Measurements from ENCODE around the gene PUS3.
A peak's percentile ranks its signal among the peaks of the same experiment; 100 is the strongest.

The PUS3 gene

DNA sequence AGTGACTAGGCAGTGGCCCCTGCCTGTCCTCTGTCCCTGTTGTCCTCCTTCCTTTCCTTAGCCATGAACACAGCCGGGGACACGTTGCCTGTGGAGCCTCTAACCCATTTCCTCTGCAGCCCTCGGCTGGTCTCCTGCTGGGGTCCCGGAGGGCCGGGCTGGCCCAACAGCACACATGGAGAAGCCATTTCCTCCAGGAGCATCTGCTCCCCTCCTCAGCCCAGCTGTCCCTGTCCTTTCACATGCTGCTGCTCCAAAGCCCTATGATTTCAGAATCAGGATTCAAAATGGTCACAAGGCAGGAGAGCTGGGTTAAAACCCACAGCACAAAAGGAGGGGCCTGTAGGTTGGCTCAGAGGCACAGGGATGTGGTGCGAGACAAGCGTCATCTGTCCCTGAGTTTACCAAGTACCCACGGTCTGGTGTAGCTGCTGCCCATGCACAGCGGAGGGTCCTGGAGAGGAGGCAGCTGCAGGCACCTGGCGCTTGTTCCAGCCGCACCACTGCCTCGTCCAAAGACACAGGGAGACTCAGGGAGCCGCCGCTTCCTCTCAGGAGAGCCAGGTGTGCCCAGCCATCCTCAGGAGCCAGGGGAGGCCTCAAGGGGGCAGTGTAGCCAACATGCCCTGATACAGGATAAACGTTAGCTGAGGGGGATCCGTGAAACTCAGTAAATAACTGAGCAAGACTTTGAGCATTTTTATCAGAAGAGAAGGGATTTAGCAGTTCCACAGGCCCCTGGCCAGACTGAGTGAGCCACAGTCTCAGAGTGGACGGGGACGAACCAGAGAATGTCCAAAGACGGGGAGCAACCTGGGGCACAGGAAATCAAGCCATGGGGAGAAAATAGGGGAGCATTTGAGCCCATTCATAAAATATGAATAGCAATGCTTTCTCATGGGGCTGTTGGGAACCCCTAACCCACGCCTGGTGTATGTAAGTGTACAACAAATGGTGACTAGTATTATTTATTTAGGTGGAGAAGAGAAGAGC, 38.9 kb upstream of the PUS3 start:
- DNase-seq (ENCODE audit: low spot score): peak; percentile 7

- DNase-seq (ENCODE audit: low spot score): no peak
These were observed 38.2 kb upstream of the PUS3 start for GRCh38 chr11:125941267-125941618.

GRCh38 chr11:125940145-125940544, 37.1 kb upstream of the PUS3 start:
- no peak for DNase-seq (ENCODE audit: low spot score)

DNA sequence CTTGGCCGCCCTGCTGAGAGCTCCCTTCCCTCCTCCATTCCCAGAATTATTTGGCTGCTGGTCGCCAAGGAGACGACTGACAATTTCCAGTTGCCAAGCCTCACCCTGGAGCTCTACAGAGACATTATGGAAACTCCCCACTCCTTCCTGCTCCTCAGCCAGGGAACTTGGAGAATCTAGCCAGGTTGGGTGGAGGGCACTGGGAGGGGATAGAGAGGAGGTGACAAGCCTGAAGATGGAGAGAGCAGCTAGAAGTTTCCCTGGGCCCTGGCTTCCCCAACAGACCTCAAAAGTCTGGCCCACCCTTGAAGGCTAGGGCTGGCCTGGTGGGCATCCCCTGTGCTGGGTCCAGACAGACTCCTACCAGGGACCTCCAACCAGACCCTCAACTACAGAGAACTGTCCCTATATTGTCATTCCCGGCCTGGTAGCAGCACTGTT, 36.1 kb upstream of the PUS3 start:
- DNase-seq (ENCODE audit: low spot score): no peak

GRCh38 chr11:125938418-125938817, 35.4 kb upstream of the PUS3 start:
- no peak for DNase-seq (ENCODE audit: low spot score)

DNA sequence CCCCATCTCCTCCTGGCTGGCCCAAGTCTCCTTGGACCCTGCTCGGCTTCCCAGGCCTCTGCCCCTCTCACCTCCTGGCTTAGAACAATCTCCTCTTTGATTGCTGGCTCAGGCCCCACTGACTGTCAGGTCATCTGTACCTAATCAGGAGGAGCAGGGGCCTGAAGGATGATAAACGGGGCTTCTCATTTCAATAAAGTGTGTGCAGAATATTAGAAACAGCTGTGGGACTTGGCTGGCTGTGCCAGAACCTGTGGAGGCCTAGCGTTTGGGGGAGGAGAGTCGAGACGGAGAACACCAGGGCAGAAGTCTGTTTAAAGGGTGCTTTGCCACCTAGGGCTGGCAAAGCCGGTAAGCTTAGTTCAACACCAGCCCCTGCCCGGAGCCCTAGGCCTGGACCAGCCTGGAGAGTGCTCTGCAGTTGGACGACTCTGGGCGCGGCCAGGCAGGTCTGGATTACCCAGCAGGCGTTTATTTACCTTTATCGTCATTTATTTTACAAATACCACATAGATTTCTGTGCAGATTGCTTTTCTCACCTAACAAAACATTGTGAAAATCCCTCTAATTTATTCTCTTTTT, 32.7 kb upstream of the PUS3 start:
- DNase-seq (ENCODE audit: low spot score): no peak

- no peak for DNase-seq (ENCODE audit: low spot score)
These were observed 32.0 kb upstream of the PUS3 start for GRCh38 chr11:125935056-125935455.

DNA sequence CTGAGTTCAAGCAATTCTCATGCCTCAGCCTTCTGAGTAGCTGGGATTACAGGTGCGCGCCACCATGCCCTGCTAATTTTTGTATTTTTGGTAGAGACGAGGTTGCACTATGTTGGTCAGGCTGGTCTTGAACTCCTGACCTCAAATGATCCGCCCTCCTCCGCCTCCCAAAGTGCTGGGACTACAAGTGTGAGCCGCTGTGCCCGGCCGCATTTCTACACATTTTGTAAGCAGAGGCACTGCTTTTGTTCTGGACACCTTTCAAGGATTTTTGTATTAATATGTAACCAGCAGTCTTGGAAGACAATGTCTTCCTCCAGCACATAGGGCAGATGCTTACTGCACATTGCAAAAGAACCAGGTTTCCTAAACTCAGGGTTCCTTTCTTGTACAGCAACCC, 31.5 kb upstream of the PUS3 start:
- DNase-seq (ENCODE audit: low spot score): no peak

DNA sequence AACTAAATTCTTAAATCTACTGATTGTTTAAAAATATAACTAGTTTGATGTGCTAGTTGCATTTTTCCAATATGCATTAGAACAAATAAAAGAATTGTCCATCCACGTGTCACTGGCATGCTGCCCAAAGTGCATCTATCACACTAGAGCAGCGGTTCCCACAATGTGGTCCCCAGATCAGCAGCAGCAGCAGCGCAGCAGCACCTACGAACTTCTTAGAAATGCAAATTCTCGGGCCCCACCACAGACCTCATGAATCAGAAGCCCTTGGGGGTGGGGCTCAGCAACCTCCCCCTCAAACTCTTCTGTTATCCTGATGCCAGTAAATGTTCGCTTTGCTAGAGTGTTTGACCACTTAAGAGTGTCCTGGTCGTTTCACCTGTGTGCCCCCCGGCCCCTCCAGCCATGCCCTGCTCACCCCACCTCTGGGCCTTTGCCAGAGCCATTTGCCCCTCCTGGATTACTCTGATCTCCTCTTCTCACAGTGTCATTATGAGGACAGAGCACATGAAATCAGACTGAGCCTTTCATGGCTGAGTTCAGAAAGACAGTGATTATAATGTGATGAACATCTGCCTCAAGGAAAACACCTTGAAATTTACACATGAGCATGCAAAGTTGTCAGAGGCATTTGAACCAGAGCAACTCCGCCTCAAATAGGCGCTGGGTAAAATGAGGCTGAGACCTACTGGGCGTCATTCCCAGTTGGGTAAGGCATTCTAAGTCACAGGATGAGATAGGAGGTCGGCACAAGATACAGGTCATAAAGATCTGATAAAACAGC, 30.2 kb upstream of the PUS3 start:
- no peak for DNase-seq (ENCODE audit: low spot score)

GRCh38 chr11:125932301-125932700, 29.3 kb upstream of the PUS3 start:
- DNase-seq (ENCODE audit: low spot score): no peak

- no peak for DNase-seq (ENCODE audit: low spot score)
These were observed 28.7 kb upstream of the PUS3 start for GRCh38 chr11:125931668-125932067.

- DNase-seq (ENCODE audit: low spot score): no peak
These were observed 28.1 kb upstream of the PUS3 start for GRCh38 chr11:125931116-125931515.

- DNase-seq (ENCODE audit: low spot score): no peak
These were observed 27.1 kb upstream of the PUS3 start for GRCh38 chr11:125930076-125930450.

- no peak for DNase-seq (ENCODE audit: low spot score)
These were observed 26.6 kb upstream of the PUS3 start for GRCh38 chr11:125929445-125930075.

- no peak for DNase-seq (ENCODE audit: low spot score)
These were observed 23.7 kb upstream of the PUS3 start for GRCh38 chr11:125926682-125927081.

DNA sequence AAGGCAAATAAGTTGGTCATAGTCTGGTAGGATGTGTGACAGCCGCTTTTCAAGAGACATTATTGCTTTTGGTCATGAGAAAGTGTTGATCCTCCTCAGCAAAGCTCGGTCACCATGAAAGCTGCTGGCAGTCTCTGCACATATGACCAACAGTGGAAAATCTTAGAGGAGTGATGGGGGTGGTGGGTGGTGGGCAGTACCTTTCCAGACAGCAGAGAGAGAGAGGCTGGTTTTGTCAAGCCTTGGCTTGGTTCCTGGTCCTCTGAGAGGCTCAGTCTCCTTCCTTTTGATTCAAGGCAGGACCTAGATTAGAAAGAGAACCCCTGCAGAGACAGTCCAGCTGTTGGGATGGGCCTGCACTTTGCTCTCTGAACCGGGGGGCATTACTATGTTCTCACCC, 22.8 kb upstream of the PUS3 start:
- no peak for DNase-seq (ENCODE audit: low spot score)

- DNase-seq (ENCODE audit: low spot score): no peak
These were observed 22.3 kb upstream of the PUS3 start for GRCh38 chr11:125925247-125925740.

DNA sequence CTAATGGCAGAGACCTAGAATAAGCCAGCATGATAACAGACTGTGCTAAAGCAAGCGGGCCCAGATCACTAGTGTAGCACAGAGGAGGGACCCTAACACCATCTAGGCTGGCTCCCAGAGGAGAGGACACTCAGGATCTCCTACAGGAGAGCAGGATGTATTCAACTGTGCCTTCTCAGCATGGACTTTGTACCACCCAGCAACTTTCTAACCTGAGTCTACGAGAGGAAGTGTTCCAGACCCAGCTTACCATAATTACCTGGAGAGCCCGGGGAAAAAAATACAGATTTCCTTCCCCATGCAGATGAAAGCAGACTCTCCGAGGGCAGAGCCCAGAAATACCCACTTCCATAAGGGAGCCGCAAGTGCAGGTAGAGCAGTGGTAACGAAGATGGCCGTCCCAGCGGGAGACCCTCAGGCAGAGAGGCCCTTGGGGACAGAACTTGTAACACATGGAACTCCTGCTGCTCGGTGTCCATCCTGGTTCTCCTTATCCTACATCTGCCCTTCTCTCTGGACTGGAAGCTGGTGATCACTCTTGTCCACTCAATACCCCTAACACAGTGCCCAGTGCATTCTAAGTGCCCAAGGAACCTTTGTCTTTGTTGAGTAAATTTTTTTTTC, 21.5 kb upstream of the PUS3 start:
- no peak for DNase-seq (ENCODE audit: low spot score)

DNA sequence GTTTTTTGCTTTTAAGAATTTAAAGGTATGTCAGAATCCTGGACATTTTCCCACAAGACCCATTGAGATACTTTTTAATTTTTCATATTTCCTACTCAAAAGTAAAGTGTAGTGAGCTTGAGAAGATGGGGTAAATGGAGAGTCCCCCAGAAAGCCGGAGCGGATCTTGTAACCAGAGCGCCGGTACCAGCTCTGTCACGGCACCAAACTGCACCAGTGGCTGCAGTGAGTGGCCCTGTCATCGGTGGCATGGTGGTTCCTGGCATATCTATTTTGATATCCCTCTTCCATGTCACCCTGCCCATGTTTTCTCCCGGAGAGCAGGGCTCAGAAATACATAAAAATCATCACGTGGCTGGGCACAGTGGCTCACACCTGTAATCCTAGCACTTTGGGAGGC, 20.6 kb upstream of the PUS3 start:
- no peak for DNase-seq (ENCODE audit: low spot score)

- DNase-seq (ENCODE audit: low spot score): peak; percentile 54
These were observed 20.1 kb upstream of the PUS3 start for GRCh38 chr11:125923012-125923579.

GRCh38 chr11:125922156-125922555, 19.1 kb upstream of the PUS3 start:
- DNase-seq (ENCODE audit: low spot score): no peak

Measured in CD4-positive, alpha-beta T cell treated with Interleukin-15 for 4 hours (primary cell).